Stimulated activated CD8-positive, alpha-beta memory T cell treated with anti-CD3 and anti-CD28 coated beads, Interleukin-12 subunit alpha, Interleukin-12 subunit beta, amount 100 ng/mL, for 24 hours (primary cell): ENCODE measurements around the gene MGA.
A peak's percentile ranks its signal among the peaks of the same experiment; 100 is the strongest.

ENCODE experiments used
- DNase-seq: peaks from one replicate; pipeline ENCODE4 v3.0.0-alpha.2; 2020; ENCODE audit errors: extremely low read depth

The MGA gene

DNA sequence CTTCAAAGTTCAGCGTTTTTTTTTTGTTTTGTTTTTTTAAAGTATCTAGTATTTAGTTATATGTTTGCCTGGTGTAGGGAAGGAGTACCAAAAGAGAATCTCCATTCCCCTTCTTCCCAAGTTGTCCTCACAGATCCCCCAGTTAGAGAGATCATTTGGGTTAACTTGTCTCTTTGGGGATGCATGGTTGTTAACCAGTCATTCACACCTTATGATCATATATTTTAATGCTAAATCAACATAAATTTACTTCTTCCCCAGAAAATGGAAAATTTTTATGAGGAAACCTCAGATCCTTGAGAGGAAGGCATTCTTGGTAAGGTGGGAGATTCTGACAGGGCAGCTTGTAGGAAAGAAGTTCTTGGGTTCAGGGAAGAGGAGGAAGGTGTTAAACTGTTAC lies 1.5 kb upstream of the MGA start:
- DNase-seq = no peak

DNA sequence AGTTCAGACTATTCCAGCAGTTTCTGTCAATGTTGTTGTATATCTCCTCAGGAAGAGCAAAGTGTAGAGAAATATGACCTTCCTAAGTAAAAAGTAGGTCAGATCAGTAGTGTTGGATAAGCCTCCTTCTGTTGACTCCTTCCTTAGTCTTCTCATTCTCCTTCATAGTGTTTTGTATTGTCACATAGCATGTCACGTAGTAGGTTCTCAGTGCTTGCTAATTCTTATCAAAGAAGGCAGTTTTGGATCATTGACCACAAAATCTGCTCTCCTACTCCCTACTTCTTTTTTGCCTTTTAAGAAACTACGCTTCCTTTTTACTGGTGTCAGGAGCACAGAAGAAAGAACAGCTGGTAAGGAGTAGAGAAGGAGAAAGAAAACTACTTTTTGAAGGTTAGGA lies 1.0 kb upstream of the MGA start:
- DNase-seq = no peak

DNA sequence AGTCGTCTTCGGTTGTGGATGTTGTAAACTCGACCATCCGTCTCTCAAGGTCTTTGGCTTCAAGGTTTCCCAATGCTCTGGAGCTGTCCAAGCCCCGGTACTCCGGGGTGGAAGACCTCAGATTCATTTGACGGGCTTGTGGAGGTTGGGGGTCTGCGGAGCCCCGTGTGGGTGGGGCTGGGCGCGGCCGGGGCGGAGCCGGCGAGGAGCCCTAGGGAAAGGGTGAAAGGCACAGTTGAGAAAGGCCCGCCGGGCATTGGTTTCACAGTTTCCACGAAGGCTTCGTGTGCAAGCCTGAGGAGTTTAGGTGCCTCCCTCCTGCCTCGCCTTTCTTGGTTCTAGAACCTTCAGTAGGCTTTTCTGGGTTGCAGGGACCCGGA lies 360 bp upstream of the MGA start:
- no peak for DNase-seq

DNA sequence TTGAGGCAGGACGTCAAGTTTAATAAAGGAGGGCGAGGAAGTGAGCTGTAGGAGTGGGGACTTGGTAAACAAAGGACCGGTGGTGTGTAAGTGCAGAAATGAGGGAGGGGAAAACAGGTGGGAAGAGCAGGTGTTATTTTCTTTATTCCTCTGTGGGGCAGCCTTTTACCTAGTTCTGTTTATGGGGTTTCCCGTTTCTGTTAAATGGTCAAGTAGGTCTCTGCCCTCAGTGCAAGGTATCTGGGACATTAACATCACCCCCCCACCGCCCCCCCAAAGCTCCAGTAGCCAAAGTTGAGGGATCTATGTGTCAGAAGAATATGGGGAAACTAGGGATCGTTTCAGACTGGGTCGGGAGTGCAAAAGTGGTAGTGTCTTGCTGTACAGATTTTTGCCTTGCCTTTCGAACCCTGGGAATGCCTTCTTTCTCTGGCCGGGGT lies 893 bp downstream of the MGA start:
- DNase-seq = no peak

DNA sequence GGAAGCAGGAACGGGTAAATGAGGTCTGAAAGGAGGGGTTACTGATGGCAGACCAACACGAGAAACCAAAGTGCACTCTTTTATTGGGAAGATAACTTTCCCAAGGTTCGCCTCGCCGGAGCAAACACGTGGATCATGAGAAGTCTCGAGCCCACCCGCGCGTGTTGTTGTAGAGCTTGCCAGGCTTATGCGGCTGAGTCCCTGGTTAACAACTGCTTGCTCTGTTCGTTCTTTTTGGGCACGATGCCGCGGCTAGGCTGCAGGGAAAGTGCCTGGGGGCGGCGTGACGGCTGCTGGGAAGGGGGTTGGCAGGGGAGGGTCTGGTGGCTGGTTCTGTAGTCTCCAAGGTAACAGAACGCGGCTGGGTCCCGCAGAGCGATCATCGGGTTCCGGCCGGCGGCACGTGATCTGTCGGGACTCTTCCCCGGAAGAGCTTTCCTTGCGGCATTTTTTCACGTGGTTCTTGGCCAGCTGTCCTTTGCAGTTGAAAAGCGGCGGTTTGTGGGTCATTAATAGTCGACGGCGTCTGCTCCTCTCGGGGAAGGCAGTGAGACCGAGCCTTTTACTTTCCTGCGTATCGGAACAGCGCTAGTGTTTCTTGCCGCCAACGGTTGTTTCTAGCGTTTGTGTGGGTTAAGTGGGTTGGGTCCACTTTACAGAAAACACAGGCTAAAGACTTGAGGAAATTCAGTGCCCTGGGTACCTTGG lies 1.5 kb downstream of the MGA start:
- peak; percentile 43 for DNase-seq

DNA sequence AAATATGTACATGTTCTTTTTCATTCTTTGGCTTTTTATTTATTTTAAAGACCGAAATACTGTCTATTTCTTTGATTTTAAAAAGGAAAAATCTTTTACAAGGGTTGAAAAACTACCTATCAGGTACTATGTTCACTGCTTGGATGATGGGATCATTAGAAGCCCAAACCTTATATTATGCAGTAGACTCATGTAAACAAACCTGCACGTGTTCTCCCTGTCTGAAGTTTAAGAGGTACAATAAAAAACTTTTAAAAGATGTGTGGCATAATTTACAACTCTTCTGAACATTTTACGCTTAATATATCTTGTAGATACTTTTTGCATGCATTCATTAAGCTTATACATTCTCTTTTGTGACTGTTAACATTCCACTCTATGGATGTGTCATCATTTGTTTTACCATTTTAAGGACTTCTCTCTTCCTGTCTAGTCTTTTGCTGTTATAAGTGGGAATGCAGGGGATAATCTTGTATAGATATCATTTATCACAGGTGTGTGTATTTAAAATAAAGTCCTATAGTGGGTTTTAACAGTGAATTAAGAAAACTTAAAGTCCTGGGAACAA lies 6.2 kb downstream of the MGA start:
- DNase-seq = no peak

DNA sequence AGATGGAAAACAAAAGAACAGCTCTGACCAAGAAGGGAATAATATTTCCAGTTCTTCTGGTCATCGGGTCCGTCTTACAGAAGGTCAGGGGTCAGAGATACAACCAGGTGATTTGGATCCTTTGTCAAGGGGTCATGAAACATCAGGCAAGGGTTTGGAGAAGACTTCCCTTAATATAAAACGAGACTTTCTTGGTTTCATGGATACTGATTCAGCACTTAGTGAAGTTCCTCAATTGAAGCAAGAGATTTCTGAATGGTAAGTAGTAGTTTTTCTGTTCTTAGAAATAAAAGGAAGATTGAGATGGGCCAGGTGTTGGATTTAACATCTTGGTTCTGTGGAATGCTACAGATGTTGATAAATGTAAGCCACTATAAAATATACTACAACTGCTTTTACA lies 9.5 kb downstream of the MGA start:
- DNase-seq = no peak

DNA sequence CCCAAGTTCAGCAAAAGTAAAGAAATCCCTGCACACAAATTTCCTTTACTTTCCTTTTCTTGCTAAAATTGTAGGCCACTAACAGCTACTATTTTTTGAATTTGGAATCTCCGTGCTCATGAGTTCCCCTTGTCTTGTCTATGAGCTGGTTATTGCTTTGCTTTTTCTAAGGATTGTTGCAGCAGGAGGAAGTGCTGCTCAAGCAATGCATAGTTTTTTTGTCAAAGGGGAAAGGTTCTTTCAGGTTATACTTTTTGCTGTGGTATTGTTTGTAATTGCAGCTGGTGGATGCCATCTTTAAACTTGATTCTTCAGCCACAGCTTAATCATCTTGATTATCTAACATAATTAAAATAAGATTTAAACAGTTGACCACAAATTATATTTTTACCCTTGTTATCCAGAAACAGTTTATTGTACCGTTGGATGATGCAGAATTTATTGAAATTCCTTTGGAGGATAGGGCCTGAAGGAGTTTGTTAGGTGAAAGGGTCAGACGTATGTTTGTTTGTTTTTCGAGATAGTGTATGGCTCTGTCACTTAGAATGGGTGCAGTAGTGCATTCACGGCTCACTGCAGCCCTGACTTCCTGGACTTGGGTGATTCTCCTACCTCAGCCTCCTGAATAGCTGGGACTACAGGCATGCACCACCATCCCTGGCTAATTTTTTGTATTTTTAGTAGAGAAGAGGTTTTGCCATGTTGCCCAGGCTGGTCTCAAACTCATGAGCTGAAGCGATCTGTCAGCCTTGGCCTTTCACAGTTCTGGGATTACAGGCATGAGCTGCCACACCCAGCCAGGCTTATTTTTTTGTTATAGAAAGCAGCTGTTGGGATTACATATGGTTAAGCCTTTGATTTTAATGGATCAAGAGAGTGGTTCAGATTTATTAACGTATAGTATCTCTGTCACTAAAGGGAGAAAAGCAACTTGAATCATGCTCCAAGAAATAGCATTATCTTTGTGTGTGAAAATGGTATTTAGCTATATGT lies 11.7 kb downstream of the MGA start:
- no peak for DNase-seq

DNA sequence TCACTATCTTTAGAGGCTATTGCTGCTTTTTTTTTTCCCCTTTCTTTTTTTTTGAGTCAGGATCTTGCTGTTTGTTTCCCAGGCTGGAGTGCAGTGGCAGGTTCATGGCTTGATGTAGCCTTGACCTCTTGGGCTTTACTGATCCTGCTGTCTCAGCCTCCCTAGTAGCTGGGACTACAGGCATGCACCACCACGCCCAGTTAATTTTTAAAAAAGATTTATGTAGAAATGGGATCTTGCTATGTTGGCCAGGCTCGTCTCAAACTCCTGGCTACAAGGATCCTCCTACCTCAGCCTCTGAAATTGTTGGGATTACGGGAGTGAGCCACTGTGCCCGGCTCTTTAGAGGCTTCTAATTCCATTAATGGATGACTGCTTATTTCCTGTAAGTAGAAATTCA lies 15.1 kb downstream of the MGA start:
- DNase-seq = no peak

DNA sequence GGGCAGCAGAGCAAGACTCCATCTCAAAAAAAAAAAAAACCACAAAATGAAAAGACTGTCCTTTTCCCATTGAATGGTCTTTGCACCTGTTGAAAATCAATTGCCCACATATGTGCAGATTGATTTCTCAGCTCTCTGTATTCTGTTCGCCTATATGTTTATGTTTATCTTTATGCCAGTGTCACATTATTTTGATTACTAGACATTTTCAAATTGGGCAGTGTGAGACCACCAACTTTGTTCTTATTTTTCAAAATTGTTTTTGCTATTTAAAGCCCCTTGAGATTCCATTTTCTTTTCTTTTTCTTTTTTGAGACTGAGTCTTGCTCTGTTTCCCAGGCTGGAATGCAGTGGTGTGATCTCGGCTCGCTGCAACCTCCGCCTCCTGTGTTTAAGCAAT lies 18.5 kb downstream of the MGA start:
- no peak for DNase-seq

DNA sequence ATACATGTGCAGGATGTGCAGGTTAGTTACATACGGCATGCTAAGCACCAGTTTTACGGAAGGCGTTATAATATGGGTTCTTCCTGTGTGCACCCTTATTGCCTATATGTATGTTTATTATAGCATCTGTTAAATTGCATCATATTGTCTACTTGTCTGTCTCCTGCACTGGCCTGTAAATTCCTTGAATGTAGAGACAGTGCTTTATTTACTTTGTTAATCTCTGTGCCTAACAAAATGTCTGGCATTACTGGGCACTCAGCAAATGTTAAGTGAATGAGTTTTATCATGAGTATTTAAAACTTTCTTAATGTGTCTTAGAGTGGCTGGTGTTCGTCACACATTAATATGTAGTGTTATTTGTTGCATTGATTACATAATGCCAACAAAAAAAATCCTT lies 23.8 kb downstream of the MGA start:
- no peak for DNase-seq

DNA sequence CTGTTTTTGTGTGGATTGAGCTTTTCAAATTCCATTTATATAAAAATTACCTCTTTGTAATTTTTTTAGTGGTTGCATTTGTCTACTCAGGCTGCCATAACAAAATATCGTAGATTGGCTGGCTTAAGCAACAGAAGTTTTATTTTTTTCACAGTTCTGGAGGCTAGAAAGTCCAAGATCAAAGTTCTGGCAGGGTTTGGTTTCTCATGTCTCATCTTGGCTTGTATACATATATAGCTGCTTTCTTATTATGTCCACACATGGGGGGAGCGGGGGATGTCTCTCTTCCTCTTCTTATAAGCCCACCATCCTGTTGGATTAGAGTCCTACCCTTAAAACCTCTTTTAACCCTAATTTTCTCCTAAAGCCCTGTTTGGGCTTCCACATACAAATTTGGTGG lies 28.5 kb downstream of the MGA start:
- DNase-seq = no peak

DNA sequence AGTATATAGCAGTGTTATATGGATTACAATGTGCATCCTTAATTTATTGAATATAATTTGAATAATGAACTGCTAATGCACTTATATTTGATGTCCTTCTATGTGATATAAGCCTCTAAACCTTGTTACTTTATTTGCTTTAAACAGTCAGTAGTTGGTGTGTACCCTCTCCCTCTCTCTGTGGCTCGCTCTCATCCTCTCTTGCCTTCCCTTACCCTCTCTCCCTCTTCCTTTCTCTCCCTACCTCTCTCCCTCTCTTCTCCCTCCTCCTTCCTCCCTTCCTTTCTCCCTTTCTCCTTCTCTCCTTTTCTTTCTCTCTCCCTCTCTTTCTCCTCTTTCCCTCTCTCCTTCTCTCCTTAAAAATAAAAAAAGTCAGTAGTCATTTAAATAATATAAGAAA lies 28.9 kb downstream of the MGA start:
- DNase-seq = no peak

DNA sequence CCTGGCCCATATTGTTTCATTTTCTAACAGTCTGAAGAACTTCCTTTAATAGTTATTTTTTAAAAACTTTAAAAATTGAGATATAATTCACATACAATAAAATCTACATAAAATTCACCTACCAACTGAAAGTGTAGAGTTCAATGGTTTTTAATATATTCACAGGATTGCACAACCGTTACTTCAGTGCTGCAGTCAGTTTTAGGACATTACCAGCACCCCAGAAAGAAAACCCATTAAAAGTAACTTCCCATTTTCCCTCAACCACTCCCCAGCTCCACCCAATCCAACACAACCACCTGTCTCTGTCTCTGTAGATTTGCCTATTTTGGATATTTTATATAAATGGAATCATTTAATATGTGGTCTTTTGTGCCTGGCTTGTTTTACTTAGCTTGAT lies 29.6 kb downstream of the MGA start:
- DNase-seq = no peak

DNA sequence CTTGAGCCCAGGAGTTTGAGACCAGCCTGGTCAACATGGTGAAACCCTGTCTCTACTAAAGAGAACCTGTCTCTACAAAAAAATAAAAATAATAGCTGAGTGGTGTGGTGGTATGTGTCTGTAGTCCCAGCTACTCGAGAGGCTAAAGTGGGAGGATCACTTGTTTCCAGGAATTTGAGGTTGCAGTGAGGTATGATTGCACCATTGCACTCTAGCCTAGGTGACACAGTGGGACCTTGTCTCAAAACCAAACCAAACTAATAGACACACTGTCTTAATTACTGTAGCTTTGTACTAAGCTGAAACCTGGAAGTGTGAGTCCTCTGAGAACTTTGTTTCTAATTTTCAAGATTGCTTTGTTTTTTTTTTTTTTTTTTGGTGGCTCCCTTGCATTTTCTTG lies 30.4 kb downstream of the MGA start:
- no peak for DNase-seq

DNA sequence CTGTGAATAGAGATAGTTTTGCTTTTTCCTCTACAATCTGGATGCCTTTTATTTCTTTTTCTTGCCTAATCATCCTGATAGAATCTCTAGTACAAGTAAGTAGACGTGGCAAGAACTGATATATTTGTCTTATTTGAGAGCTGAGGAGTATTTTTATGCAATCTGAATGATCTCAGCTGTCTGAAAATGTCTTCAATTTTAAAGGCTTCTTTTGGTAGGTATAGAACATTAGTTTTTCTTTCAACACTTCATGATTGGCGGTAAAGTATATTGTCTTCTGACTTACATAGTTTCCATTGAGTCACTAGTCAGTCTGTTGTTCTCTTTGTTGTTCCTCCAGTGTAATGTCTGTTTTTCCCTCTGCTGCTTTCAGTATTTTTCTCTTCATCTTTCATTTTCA lies 31.3 kb downstream of the MGA start:
- DNase-seq = no peak

DNA sequence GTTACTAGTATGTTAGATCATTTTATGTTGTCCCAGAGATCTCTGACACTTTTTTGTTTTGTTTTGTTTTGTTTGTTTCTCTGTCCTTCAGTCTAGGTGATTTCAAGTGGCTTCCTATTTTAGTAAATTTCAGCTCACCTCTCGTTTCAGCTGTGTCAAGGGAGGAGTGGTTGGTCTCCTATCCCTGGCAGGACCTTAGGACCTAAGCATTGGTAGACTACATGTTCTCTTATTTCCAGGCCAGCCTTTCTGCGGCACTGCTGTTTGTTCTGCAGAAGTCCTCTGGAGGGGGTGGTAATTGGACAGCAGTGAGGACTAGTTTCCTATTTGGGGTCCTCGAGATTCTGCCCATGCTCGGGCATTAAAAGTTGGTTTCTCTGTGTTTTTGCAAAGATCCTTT lies 31.8 kb downstream of the MGA start:
- DNase-seq = no peak

DNA sequence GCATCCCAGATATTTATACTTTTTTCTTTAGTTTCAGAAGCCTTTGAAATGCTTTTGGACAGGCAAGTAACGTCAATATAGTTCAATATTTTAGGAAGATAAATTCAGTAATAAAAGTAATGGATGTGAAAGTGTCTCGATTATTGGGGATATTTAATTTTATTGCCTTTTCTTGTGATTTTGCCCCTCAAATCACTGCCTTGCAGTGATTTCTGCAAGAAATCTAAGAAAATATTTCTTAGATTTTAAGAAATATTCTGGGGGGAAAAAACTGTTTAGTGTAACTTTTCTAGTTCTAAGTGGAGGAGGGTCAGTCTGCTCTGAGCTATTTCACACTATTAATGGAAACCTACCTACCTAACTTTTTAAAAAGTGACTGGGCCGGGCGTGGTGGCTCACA lies 33.6 kb downstream of the MGA start:
- no peak for DNase-seq

DNA sequence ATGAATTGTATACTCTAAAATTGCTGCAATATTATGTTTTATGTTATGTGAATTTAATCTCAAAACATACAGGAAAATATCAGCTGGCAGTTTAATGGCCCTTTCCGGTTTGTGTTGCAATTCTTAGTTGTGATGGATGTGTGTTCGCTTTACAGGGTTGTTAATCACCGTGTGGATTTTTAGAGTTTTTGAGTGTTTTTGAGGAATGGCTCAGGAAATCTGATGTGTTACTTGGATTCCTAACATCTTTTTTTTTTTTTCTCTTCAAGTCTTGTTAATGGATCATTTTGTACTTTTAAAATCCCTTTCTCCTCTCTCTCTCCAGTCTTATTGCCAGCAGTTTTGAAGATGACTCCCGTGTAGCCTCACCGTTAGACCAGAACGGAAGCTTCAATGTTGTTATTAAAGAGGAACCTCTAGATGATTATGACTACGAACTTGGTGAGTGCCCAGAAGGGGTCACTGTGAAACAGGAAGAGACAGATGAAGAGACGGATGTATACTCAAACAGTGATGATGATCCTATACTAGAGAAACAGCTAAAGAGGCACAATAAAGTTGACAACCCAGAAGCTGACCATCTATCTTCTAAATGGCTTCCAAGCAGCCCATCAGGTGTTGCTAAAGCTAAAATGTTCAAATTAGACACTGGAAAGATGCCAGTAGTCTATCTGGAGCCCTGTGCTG lies 35.7 kb downstream of the MGA start:
- DNase-seq = no peak

DNA sequence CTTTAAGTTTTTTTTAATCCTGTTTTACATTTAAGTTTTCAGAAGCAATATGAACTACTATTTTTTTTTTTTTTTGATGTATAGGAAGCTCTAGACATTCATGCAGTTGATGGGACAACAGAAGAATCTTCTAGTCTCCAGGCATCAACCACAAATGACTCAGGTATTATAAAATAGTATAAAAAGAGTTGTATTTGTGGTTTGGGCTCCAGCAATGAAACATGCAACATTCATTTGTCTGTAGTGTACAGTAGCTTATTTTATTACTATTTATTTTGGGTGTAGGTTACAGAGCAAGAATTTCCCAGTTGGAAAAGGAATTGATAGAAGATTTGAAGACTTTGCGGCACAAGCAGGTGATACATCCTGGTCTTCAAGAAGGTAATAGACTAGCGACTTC lies 38.6 kb downstream of the MGA start:
- DNase-seq = no peak

DNA sequence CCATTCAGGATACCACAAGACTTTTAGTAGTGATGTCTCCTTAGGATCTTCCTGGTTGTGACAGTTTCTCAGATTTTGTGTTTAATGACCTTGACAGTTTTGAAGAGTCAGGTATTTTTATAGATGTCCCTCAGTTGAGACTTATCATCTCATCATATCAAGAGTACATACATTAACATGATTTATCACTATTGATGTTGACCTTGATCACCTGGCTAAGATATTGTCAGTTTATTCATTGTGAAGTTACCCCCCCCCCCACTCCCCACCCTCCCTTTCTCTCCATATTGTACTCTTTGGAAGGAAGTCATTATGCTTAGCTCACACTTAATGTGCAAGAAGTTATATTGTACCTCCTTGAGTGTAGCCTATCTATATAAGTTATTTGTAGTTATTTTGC lies 42.9 kb downstream of the MGA start:
- DNase-seq = no peak

DNA sequence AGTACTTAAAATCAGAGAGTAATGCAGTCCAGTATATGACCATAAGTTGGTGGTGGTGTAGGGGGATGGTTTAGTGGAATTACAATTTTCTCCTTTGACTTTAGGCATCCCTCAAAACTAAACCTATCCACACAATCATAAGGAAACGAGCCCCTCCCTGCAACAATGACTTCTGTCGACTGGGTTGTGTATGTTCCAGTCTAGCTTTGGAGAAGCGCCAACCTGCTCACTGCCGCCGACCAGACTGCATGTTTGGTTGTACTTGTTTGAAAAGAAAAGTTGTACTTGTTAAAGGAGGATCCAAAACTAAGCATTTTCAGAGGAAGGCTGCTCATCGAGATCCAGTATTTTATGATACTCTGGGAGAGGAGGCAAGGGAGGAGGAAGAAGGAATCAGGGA lies 52.8 kb downstream of the MGA start:
- DNase-seq = no peak
